Uterus (tissue), 4 donors: Measurements from ENCODE around the gene NMB. TPM values are rescaled to one million over a fixed set of nuclear protein-coding genes. Genes with fewer than 3 reads are reported as not detected.
"Not testable (repeated sequence)": the region's sequence is repeated elsewhere in the genome, so short reads cannot be mapped to it uniquely, and the experiment has no call there.

Experiments used
- DNase-seq, 2 donors: peaks; one replicate each; pipeline ENCODE4 v3.0.0-alpha.2; 2019 to 2020
- H3K27ac ChIP-seq, 2 donors: fragments of 200-600 bp; sonication (generic); 1 replicate in 1 of 2; 2 replicates in 1 of 2; pipeline ENCODE4 v1.5.1; 2016 to 2018
- H3K27me3 ChIP-seq, 2 donors: fragments of 200-600 bp; sonication (generic); one replicate each; pipeline ENCODE4 v1.5.1; 2018 to 2019; ENCODE audit warnings: control low read depth in 1 of 2
- H3K36me3 ChIP-seq, 2 donors: fragments of 200-600 bp; sonication (generic); one replicate each; pipeline ENCODE4 v1.5.1; 2019; ENCODE audit warnings: control low read depth in 1 of 2
- H3K4me1 ChIP-seq, 2 donors: fragments of 200-600 bp; sonication (generic); one replicate each; pipeline ENCODE4 v1.5.1; 2018 to 2019; ENCODE audit warnings: control low read depth in 1 of 2
- H3K4me3 ChIP-seq, 2 donors: fragments of 200-600 bp; sonication (generic); 1 replicate in 1 of 2; 2 replicates in 1 of 2; pipeline ENCODE4 v1.5.1; 2018 to 2019; ENCODE audit warnings: mild to moderate bottlenecking in 1 of 2
- H3K9me3 ChIP-seq, 2 donors: fragments of 200-600 bp; sonication (generic); one replicate each; pipeline ENCODE4 v1.5.1; 2019; ENCODE audit warnings: control low read depth in 1 of 2
- POLR2A ChIP-seq, 2 donors: fragments of 450-650 bp; IDR thresholded peaks; one replicate each; pipeline ENCODE4 v1.6.1; 2016; ENCODE audit warnings: antibody characterized with exemption in 2 of 2, mild to moderate bottlenecking in 1 of 2, moderate library complexity in 1 of 2
- intact Hi-C: fragments of 100-400 bp; cut with DNase I; formaldehyde crosslinking; loops from one replicate; pipeline ENCODE4 v1.15.1; 2023; ENCODE audit warnings: low total_unique reads
- total RNA-seq, 4 donors: library from RNA; depleted of rRNA in 3 of 4; stranded (reverse); fragments of >200 nt in 3 of 4; gene quantifications; one replicate each; pipeline versions ENCODE4 v1.1.0 to v1.2.4, GENCODE V29; 2014 to 2023
- TF ChIP-seq, protein P1 (sequence below), 4 experiments: fragments of 200-600 bp in 2 of 4; fragments of 450-650 bp in 2 of 4; sonication (generic) in 2 of 4; IDR thresholded peaks; one replicate each; pipeline ENCODE4 v1.5.1; 2016 to 2019; ENCODE audit warnings: antibody characterized with exemption in 4 of 4, mild to moderate bottlenecking in 2 of 4, moderate library complexity in 1 of 4
- donor health status: DM: yes; HTN: yes; CAD: no.

The NMB gene
- total RNA-seq, 4 donors from 2014 or later: 3.1 to 10.5 (median 7.4) TPM

DNA sequence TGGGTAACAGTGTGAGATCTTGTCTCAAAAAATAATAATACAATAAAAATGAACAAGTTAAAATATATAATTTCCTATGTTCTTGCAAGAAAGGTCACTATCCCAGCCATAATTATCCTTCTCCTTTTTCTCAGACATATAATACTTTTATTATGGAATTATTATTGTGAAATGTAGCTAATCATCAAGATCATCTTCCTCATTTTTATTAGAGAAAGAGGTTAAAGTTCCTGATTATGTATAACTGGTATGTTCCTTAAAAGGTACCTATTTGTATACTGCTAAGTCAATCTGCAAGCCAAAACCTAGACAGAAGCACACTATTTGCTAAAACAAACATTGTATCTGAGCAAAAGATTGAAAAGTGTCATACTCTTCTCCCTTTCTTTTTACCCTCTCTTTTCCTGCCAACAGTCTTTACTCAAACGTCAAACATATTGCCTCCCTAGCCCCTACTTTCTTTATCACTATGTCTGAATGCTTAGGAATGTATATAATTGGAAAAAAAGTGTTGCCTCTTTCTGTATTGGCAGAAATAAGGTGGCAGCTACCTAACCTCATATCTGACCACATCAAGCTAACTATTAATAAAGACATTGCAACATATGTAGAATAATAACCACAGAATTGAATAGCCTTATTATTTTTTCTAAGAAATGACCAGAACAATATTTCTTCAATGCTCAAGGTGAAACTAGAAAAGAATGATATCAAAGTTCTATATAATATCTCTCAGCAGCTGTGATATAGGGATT is 39.4 kb upstream of the NMB start:
- TF ChIP-seq POLR2A (IDR thresholded peaks at IDR 0.05): no peak
- TF ChIP-seq, protein P1, sequence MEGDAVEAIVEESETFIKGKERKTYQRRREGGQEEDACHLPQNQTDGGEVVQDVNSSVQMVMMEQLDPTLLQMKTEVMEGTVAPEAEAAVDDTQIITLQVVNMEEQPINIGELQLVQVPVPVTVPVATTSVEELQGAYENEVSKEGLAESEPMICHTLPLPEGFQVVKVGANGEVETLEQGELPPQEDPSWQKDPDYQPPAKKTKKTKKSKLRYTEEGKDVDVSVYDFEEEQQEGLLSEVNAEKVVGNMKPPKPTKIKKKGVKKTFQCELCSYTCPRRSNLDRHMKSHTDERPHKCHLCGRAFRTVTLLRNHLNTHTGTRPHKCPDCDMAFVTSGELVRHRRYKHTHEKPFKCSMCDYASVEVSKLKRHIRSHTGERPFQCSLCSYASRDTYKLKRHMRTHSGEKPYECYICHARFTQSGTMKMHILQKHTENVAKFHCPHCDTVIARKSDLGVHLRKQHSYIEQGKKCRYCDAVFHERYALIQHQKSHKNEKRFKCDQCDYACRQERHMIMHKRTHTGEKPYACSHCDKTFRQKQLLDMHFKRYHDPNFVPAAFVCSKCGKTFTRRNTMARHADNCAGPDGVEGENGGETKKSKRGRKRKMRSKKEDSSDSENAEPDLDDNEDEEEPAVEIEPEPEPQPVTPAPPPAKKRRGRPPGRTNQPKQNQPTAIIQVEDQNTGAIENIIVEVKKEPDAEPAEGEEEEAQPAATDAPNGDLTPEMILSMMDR (IDR thresholded peaks at IDR 0.05): no peak
- Histone ChIP-seq H3K9me3 (no peaks in the 10 kb centered on the region), H3K4me1 (no peaks in the 10 kb centered on the region), H3K27ac (no peak overlapping the region), H3K27me3 (no peaks in the 10 kb centered on the region), H3K4me3 (no peak overlapping the region), H3K36me3 (no peaks in the 10 kb centered on the region)
- no peak for DNase-seq
- intact Hi-C loops: no loop called here

- TF ChIP-seq POLR2A (IDR thresholded peaks at IDR 0.05): no peak
- TF ChIP-seq, protein P1 (IDR thresholded peaks at IDR 0.05): no peak
- intact Hi-C loops: no loop called here
Observed at GRCh38 chr15:84696757-84697156, 38.8 kb upstream of the NMB start.

GRCh38 chr15:84690342-84690741 is 32.3 kb upstream of the NMB start:
- no peak for DNase-seq
- no peaks in the 10 kb centered on the region for H3K9me3 ChIP-seq
- TF ChIP-seq, protein P1 (IDR thresholded peaks at IDR 0.05): no peak
- TF ChIP-seq POLR2A (IDR thresholded peaks at IDR 0.05): no peak
- intact Hi-C loops: no loop called here
- no peak overlapping the region for H3K27ac ChIP-seq
- H3K4me3 ChIP-seq: no peak overlapping the region
- H3K4me1 ChIP-seq: no peaks in the 10 kb centered on the region
- no peaks in the 10 kb centered on the region for H3K27me3 ChIP-seq
- H3K36me3 ChIP-seq: no peaks in the 10 kb centered on the region

More at GRCh38 chr15:84696757-84697156, 38.8 kb upstream of the NMB start:
- Histone ChIP-seq H3K4me1 (no peaks in the 10 kb centered on the region), H3K27ac (no peak overlapping the region), H3K27me3 (no peaks in the 10 kb centered on the region), H3K4me3 (no peak overlapping the region), H3K9me3 (no peaks in the 10 kb centered on the region), H3K36me3 (no peaks in the 10 kb centered on the region)
- DNase-seq: no peak

GRCh38 chr15:84689858-84690257 is 31.9 kb upstream of the NMB start:
- intact Hi-C loops: no loop called here

DNA sequence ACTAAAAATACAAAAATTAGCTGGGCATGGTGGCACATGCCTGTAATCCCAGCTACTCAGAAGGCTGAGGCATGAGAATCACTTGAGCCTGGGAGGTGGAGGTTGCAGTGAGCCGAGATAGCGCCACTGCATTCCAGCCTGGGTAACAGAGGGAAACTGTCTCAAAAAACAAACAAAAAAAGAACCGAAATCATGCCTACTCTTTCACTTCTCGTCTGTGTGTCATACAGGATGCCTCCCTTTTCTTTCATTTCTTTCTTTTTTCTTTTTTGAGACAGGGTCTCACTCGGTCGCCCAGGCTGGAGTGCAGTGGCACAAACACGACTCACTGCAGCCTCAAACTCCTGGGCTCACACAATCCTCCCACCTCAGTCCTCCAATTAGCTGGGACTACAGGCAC is 28.4 kb upstream of the NMB start:
- H3K27ac ChIP-seq, H3K36me3 ChIP-seq, H3K4me3 ChIP-seq, H3K9me3 ChIP-seq, H3K27me3 ChIP-seq, DNase-seq, intact Hi-C loops, H3K4me1 ChIP-seq: not testable (repeated sequence)

More at GRCh38 chr15:84689858-84690257, 31.9 kb upstream of the NMB start:
- H3K27ac ChIP-seq: no peak overlapping the region
- H3K9me3 ChIP-seq: no peaks in the 10 kb centered on the region
- H3K4me1 ChIP-seq: no peaks in the 10 kb centered on the region
- no peak overlapping the region for H3K4me3 ChIP-seq
- no peaks in the 10 kb centered on the region for H3K27me3 ChIP-seq
- no peak for DNase-seq
- no peak for TF ChIP-seq POLR2A (IDR thresholded peaks at IDR 0.05)
- TF ChIP-seq, protein P1 (IDR thresholded peaks at IDR 0.05): no peak
- no peaks in the 10 kb centered on the region for H3K36me3 ChIP-seq
